Right ventricle myocardium inferior (tissue), 1 donor: ENCODE data around the gene TSC22D4. TPM values are rescaled to one million over a fixed set of nuclear protein-coding genes. Genes with fewer than 3 reads are reported as not detected.
A peak's percentile ranks its signal among the peaks of the same experiment; 100 is the strongest.

Source experiments
- ATAC-seq: fragments of 200-7000 bp; cut with Tn5 transposase; one replicate; pipeline ENCODE4 v1.9.1; 2020; ENCODE audit warnings: mild to moderate bottlenecking, moderate library complexity
- DNase-seq: peaks from one replicate; pipeline ENCODE4 v3.0.0; 2021; ENCODE audit errors: missing footprints
- intact Hi-C: fragments of 100-400 bp; cut with DNase I; formaldehyde crosslinking; loops from one replicate; pipeline ENCODE4 v1.11.0; 2022
- total RNA-seq: library from RNA; stranded (reverse); fragmentation: NEBNext Ultra II Directional; extraction: Animal tissue kit (Norgen Biotek cat#: 25700); gene quantifications from one replicate; pipeline ENCODE4 v1.2.1, GENCODE V29; 2021
- donor health status: DM: no; HTN: yes; CAD: no; lungs with severe emphysema.

The TSC22D4 gene
- total RNA-seq, 1 donor from 2014 or later, result 50.3 TPM

DNA sequence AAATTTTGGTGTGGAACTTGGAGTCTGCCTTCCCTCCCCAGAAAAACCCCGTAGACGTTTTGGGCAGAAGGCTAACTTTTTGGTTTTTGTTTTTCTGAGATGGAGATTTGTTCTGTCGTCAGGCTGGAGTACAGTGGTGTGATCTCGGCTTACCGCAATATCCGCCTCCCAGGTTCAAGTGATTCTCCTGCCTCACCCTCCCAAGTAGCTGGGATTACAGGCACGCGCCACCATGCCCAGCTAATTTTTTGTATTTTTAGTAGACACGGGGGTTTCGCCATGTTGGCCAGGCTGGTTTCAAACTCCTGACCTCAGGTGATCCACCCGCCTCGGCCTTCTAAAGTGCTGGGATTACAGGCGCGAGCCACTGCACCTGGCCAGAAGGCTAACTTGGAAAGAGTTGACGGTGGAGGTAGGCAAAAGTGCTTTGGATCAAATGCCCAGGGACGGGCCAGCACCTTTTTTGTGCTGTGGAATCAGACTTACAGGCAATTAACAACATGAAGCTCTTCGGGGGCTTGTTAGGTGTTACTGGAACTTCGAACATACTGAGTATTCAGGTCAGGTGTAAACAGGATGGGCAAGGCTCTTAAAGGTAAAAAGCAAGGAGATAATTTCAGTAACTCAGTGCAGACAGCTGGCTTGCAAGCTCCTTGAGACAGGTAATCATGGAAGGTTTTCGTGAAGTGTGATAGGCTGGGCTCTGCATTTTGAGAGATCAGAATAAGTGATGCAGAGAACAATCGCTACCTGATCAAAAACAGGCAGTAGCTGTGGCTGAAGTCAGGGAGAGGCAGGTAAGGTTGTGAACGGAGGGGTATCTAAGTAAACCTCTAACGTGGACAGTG is 44.5 kb downstream of the TSC22D4 start:
- DNase-seq, result no peak
- no peak for ATAC-seq
- intact Hi-C loops, result no loop called here

GRCh38 chr7:100433592-100434296 is 45.3 kb downstream of the TSC22D4 start:
- DNase-seq (no peak), ATAC-seq (no peak)
- intact Hi-C loops, result no loop called here

DNA sequence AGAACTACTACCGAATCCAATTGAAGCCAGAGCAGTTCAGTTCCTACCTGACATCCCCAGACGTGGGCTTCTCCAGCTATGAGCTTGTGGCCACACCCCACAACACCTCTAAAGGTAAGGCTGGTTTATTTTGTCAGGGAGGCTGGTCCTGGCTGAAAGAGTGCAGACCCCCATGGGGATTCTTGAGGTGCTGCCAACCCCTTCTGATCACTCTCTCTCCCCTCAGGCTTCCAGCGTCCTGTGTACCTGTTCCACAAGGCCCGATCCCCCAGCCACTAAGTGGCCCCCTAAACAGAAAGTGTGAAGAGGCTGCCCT is 45.8 kb downstream of the TSC22D4 start:
- DNase-seq (no peak), ATAC-seq (no peak)
- intact Hi-C loops, result no loop called here

DNA sequence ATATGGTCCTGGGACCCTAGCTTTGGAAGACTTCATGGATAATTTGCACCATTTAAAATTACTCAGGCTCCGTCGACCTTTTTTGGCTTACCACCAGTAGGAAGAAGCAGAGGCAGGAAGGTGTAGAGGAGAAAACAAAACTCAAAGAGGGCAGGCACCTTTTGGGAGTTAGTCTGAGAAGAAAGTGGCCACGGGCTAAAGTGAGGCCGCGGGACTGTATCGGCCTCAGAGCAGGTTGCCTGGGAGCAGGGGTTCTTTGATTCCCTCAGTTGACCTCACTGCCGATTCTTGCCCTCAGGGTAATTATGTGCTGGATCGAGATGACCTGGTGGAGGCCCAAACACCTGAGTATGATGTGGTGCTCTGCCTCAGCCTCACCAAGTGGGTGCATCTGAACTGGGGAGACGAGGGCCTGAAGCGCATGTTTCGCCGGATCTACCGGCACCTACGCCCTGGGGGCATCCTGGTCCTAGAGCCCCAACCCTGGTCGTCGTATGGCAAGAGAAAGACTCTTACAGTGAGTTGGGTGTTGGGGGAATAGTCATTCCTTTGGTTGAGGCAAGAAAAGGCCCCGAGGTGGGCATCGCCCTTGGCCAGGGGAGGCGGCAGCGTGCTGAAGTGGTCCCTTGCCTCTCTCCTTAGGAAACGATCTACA is 46.3 kb downstream of the TSC22D4 start:
- no peak for ATAC-seq
- intact Hi-C loops, result no loop called here
- DNase-seq, result no peak

DNA sequence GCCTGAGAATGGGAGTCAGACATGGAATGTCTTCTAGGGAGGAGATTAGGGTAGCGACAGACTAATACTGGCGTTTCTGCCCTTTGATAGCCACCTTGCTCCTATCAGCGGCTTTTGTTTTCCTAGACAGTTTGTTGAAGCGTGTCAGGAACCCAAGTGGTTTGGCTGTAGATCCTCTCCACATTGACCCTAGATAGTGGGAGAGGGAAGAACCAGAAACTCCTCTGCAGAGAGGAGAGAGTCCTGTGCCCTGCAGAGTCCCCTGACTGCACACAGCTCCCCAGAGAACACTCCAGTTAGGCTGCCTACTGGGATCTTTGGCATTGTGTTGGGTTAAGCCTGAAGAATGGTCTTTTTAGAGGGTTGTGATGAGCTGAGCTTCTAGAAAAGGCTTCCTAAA is 47.0 kb downstream of the TSC22D4 start:
- DNase-seq (no peak), ATAC-seq (no peak)
- intact Hi-C loops, result no loop called here

DNA sequence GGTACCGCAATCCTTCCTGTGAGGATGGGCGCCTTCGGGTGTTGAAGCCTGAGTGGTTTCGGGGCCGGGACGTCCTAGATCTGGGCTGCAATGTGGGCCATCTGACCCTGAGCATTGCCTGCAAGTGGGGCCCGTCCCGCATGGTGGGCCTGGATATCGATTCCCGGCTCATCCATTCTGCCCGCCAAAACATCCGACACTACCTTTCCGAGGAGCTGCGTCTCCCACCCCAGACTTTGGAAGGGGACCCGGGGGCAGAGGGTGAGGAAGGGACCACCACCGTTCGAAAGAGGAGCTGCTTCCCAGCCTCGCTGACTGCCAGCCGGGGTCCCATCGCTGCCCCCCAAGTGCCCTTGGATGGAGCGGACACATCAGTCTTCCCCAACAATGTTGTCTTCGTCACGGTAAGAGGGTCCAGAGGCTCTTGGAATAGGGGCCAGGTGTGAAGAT is 47.7 kb downstream of the TSC22D4 start:
- intact Hi-C loops, result no loop called here
- ATAC-seq (no peak), DNase-seq (no peak)

- no peak for ATAC-seq
- intact Hi-C loops, result no loop called here
- no peak for DNase-seq
Observed at GRCh38 chr7:100430493-100431285, 48.3 kb downstream of the TSC22D4 start.

- ATAC-seq (peak; percentile 76), DNase-seq (peak; percentile 99)
- intact Hi-C loops, result no loop called here
Observed at GRCh38 chr7:100429637-100430492, 49.1 kb downstream of the TSC22D4 start, which contains the start of gene MEPCE. MEPCE (plus strand) TSS chr7:100429831; CDS start chr7:100430019, 188 bp downstream.

DNA sequence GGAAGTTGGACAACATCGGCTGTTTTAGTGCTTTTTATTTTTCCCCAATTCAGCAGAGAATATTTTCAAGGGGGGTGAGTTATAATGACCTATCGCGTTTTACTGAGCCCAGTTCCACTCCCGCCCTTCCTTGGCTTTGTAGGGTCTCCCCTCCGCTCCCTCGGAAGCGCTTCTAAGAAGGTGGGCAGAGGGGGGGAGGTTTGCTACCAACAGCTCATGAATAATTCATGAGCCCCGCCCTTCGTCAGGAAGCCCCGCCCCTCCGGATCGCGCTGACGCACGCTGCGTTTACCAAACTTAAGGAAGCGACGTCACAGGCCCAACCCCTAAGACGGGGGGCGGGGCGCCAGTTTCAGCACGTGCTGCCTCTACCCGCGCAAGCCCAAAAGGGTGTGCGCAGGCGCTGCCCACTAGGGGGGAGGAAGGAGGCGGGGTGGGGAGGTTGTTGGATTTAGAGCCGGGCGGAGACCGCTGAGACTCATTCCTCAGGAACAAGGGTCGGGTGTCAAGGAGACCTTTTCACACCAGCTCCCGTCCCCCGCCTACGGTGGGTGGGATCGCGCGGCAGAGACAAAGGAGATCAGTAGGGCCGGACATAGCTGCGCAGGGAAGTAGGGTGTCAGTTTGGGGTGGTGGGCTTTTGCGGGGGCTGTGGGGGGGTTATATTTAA is 49.9 kb downstream of the TSC22D4 start:
- ATAC-seq, result peak; percentile 86
- intact Hi-C loops, result no loop called here
- DNase-seq, result peak; percentile 100

GRCh38 chr7:100428199-100428966 is 50.6 kb downstream of the TSC22D4 start, which contains the start of gene ZCWPW1:
ZCWPW1 (minus strand) TSS chr7:100428703; CDS start chr7:100420649, 8,054 bp downstream.
- intact Hi-C loops, result no loop called here
- DNase-seq (peak; percentile 99), ATAC-seq (peak; percentile 77)

DNA sequence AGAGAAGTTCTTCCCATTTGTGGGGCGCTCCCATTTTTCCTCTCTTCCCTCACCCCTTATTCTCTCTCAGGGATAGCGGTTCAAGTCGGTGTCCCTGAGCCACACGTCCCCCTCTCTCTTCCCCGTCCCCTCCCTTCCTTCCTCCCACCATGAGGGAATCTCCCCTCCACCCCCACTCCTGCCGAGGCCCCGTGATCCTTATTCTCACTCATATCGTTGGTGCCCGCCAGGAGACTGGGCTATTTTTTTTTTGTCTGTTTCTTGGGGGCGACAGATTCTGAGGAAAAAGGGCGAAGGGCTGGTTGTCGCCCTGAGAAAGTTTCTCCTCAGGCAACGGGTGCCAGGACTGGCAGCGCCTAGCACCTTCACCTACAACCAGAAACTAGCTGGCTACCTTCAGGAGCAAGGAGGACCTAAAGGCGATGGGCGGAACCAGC is 51.2 kb downstream of the TSC22D4 start:
- intact Hi-C loops, result no loop called here
- ATAC-seq, result no peak
- DNase-seq, result no peak

DNA sequence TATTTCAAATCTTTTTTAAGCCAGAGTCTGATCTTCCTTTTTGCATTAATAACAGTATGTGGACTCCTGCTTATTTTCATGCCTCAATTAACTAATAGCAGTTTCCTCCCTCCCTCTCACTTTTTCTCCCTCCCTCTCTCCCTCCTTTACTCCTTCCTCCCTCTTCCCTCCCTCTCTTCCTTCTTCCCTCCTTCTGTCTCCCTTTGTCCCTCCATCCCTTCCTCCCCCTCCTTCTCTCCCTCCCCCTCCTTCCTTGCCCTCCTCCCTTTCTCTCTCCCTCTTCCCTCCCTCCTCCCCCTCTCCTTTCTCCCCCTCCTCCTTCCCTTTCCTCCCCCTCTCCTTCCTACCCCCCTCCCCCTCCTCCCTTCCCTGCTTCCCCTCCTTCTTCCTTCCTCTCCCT is 52.5 kb downstream of the TSC22D4 start:
- DNase-seq (no peak), ATAC-seq (no peak)
- intact Hi-C loops, result no loop called here

DNA sequence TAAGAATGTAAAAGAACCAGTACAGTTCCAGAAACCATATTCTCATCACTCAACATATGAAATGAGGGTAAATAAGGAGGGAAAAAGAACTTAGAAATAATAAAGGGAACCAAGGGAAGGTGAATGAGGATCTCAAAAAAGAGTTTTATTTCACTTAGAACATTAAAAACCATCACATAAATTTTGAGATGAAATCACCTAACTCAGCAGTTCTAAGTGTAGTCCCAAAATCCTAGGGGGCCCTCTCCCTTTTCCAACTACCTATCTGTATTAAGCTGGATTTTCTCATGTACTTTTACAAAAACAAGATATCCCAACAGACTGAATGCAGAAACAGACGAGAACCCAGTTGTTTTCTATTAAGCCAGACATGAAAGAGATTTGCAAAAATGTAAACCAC is 53.7 kb downstream of the TSC22D4 start:
- ATAC-seq, result no peak
- intact Hi-C loops, result no loop called here
- no peak for DNase-seq

DNA sequence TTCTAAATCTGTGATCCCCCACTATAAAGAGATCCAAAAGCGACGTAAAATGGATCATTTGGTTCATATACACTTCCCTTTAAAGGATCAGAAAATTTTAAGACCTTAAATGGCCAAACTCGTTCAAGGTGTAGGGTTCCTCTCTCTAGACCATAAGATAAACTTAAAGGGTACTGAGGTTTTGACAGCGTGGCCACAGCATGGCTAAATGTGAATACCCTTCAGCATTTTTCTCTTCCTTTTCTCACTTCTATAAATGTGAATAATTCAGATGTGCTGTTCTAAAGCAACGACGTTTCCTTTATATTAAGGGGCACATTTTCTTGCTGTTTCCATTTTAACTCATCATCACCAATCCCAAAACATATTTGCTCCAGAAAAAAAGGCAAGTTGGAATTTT is 55.7 kb downstream of the TSC22D4 start:
- no peak for ATAC-seq
- intact Hi-C loops, result no loop called here

DNA sequence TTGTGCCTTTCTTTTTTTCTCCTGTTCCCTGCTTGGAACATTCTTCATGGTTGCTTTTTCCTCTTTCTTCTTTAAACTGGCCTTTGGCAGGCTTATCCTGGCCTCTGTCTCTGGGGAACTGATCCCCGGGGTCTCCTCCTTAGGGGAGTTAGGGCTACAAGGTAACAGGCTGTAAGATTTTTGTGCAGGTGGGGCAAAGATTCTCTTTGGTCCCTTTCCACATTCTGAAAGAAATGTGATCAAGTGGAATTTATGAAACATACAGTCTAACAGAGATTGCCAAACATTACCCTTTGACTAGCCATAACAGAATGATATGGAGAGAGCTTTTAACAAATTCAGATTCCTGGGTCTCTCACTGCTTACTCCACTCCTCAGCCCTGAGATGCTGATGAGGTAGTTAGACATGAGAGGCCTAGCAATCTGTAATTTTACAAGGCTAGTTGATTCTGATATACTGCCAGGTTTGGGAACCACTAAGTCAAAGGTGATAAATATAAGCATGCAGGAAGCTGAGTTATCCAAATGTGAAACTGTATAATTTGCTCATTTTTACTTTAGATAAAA is 59.3 kb downstream of the TSC22D4 start:
- no peak for ATAC-seq
- no peak for DNase-seq
- intact Hi-C loops, result no loop called here

More for the DNA sequence above, 55.7 kb downstream of the TSC22D4 start:
- DNase-seq, result no peak

- ATAC-seq (no peak), DNase-seq (no peak)
- intact Hi-C loops, result no loop called here
Observed at GRCh38 chr7:100418930-100419659, 59.9 kb downstream of the TSC22D4 start.
